Spinal cord (tissue), 10 donors: ENCODE data around the gene CXCL5. TPM values are rescaled to one million over a fixed set of nuclear protein-coding genes. Genes with fewer than 3 reads are reported as not detected.

ENCODE experiments used
- DNase-seq, 6 donors: peaks; one replicate each; pipeline versions ENCODE4 v3.0.0 to v3.0.0-alpha.2; 2013 to 2015; ENCODE audit warnings: low spot score in 6 of 6, low read depth in 4 of 6
- H3K27ac ChIP-seq: one replicate; pipeline ENCODE4 v1.5.1; 2013; ENCODE audit warnings: low read depth, low read length, control low read depth
- H3K27me3 ChIP-seq: one replicate; pipeline ENCODE4 v1.6.1; 2013; ENCODE audit warnings: low read length; ENCODE audit not compliant: control insufficient read depth, insufficient read depth
- H3K36me3 ChIP-seq: one replicate; pipeline ENCODE4 v1.6.1; 2013; ENCODE audit warnings: low read length; ENCODE audit not compliant: control insufficient read depth, insufficient read depth
- H3K4me1 ChIP-seq: one replicate; pipeline ENCODE4 v1.6.1; 2013; ENCODE audit warnings: low read length; ENCODE audit not compliant: control insufficient read depth, insufficient read depth
- H3K4me3 ChIP-seq: one replicate; pipeline ENCODE4 v1.5.1; 2013; ENCODE audit warnings: low read depth, low read length, control low read depth
- H3K9me3 ChIP-seq: one replicate; pipeline ENCODE4 v1.6.1; 2013; ENCODE audit warnings: low read length; ENCODE audit not compliant: control insufficient read depth, insufficient read depth
- WGBS: methylation state at CpG from one replicate; pipeline ENCODE4 v1.1.5; 2013; ENCODE audit warnings: missing lambda C conversion rate; ENCODE audit not compliant: insufficient coverage; 5-methylcytosine and 5-hydroxymethylcytosine counted together
- polyA plus RNA-seq, 2 donors: library from polyadenylated mRNA; unstranded; fragments of 120-200 nt; gene quantifications; one replicate each; pipeline ENCODE4 v1.2.1, GENCODE V29; 2013; ENCODE audit not compliant: insufficient read length in 2 of 2
- total RNA-seq, 2 donors: library from RNA; depleted of rRNA in 1 of 2; stranded (reverse); fragments of 120-200 nt in 1 of 2; fragments of >200 nt in 1 of 2; gene quantifications; one replicate each; pipeline versions ENCODE4 v1.2.3 to v1.2.4, GENCODE V29; 2013 to 2014
- donor health status: healthy.

CXCL5 gene
- total and polyA plus RNA-seq, 4 donors = 0.33 to 1.9 (median 0.79) TPM

- Histone ChIP-seq H3K9me3 (no peaks in the 10 kb centered on the region), H3K4me3 (no peak overlapping the region), H3K27me3 (no peaks in the 10 kb centered on the region), H3K4me1 (peaks cover 4% of the 10 kb centered on the region), H3K27ac (no peak overlapping the region), H3K36me3 (no peaks in the 10 kb centered on the region)
- DNase-seq = no peak
- WGBS = no CpG with 5 or more reads among the region's 3 CpGs
Observed at GRCh38 chr4:73979407-73979957, 19.0 kb downstream of the CXCL5 start.

GRCh38 chr4:73978886-73979285 lies 19.6 kb downstream of the CXCL5 start:
- no peak for DNase-seq
- no peaks in the 10 kb centered on the region for H3K36me3 ChIP-seq
- H3K4me1 ChIP-seq = peaks cover 4% of the 10 kb centered on the region
- H3K9me3 ChIP-seq = no peaks in the 10 kb centered on the region
- H3K4me3 ChIP-seq = no peak overlapping the region
- no peak overlapping the region for H3K27ac ChIP-seq
- H3K27me3 ChIP-seq = no peaks in the 10 kb centered on the region

GRCh38 chr4:73976716-73977115 lies 21.8 kb downstream of the CXCL5 start:
- Histone ChIP-seq H3K4me1 (peaks cover 2% of the 10 kb centered on the region), H3K27me3 (no peaks in the 10 kb centered on the region), H3K9me3 (no peaks in the 10 kb centered on the region), H3K27ac (no peak overlapping the region), H3K36me3 (no peaks in the 10 kb centered on the region), H3K4me3 (no peak overlapping the region)
- no peak for DNase-seq
- WGBS = 92% methylated on average over 2 of the region's 4 CpGs

- Histone ChIP-seq H3K4me1 (no peaks in the 10 kb centered on the region), H3K36me3 (no peaks in the 10 kb centered on the region), H3K27me3 (no peaks in the 10 kb centered on the region), H3K27ac (no peak overlapping the region), H3K4me3 (no peak overlapping the region), H3K9me3 (no peaks in the 10 kb centered on the region)
- WGBS = 100% methylated on average over 2 of the region's 2 CpGs
- no peak for DNase-seq
Observed at GRCh38 chr4:73976217-73976616, 22.3 kb downstream of the CXCL5 start.

GRCh38 chr4:73974352-73974751 lies 24.1 kb downstream of the CXCL5 start:
- DNase-seq = no peak
- no peaks in the 10 kb centered on the region for H3K27me3 ChIP-seq
- peaks cover 3% of the 10 kb centered on the region for H3K9me3 ChIP-seq
- H3K36me3 ChIP-seq = no peaks in the 10 kb centered on the region
- H3K4me3 ChIP-seq = no peak overlapping the region
- H3K4me1 ChIP-seq = no peaks in the 10 kb centered on the region
- H3K27ac ChIP-seq = no peak overlapping the region

GRCh38 chr4:73970945-73971344 lies 27.5 kb downstream of the CXCL5 start:
- Histone ChIP-seq H3K27me3 (no peaks in the 10 kb centered on the region), H3K36me3 (no peaks in the 10 kb centered on the region), H3K4me1 (no peaks in the 10 kb centered on the region), H3K4me3 (no peak overlapping the region), H3K27ac (no peak overlapping the region), H3K9me3 (peaks cover 3% of the 10 kb centered on the region)
- no peak for DNase-seq

GRCh38 chr4:73970011-73970410 lies 28.5 kb downstream of the CXCL5 start:
- Histone ChIP-seq H3K27ac (no peak overlapping the region), H3K27me3 (no peaks in the 10 kb centered on the region), H3K4me1 (no peaks in the 10 kb centered on the region), H3K4me3 (no peak overlapping the region), H3K36me3 (no peaks in the 10 kb centered on the region), H3K9me3 (peaks cover 3% of the 10 kb centered on the region)
- DNase-seq = no peak
- WGBS = no CpG with 5 or more reads among the region's 1 CpG

- Histone ChIP-seq H3K27ac (no peak overlapping the region), H3K9me3 (peaks cover 3% of the 10 kb centered on the region), H3K27me3 (no peaks in the 10 kb centered on the region), H3K4me3 (no peak overlapping the region), H3K36me3 (no peaks in the 10 kb centered on the region), H3K4me1 (no peaks in the 10 kb centered on the region)
- no peak for DNase-seq
Observed at GRCh38 chr4:73967866-73968265, 30.6 kb downstream of the CXCL5 start.

GRCh38 chr4:73964862-73965611 lies 33.4 kb downstream of the CXCL5 start:
- no peaks in the 10 kb centered on the region for H3K9me3 ChIP-seq
- no peaks in the 10 kb centered on the region for H3K4me1 ChIP-seq
- H3K36me3 ChIP-seq = no peaks in the 10 kb centered on the region
- 41% methylated on average over 6 of the region's 7 CpGs for WGBS
- no peaks in the 10 kb centered on the region for H3K27me3 ChIP-seq
- no peak for DNase-seq
- no peak overlapping the region for H3K27ac ChIP-seq
- H3K4me3 ChIP-seq = no peak overlapping the region

- DNase-seq = no peak
- H3K27ac ChIP-seq = no peak overlapping the region
- no peaks in the 10 kb centered on the region for H3K9me3 ChIP-seq
- no peaks in the 10 kb centered on the region for H3K4me1 ChIP-seq
- H3K4me3 ChIP-seq = no peak overlapping the region
- H3K36me3 ChIP-seq = no peaks in the 10 kb centered on the region
- WGBS = no CpG with 5 or more reads among the region's 2 CpGs
- H3K27me3 ChIP-seq = no peaks in the 10 kb centered on the region
Observed at GRCh38 chr4:73962724-73963123, 35.8 kb downstream of the CXCL5 start.
